ENCODE results near the gene RTN1. TPM values are rescaled to one million over a fixed set of nuclear protein-coding genes. Genes with fewer than 3 reads are reported as not detected.

RTN1 gene, protein sequence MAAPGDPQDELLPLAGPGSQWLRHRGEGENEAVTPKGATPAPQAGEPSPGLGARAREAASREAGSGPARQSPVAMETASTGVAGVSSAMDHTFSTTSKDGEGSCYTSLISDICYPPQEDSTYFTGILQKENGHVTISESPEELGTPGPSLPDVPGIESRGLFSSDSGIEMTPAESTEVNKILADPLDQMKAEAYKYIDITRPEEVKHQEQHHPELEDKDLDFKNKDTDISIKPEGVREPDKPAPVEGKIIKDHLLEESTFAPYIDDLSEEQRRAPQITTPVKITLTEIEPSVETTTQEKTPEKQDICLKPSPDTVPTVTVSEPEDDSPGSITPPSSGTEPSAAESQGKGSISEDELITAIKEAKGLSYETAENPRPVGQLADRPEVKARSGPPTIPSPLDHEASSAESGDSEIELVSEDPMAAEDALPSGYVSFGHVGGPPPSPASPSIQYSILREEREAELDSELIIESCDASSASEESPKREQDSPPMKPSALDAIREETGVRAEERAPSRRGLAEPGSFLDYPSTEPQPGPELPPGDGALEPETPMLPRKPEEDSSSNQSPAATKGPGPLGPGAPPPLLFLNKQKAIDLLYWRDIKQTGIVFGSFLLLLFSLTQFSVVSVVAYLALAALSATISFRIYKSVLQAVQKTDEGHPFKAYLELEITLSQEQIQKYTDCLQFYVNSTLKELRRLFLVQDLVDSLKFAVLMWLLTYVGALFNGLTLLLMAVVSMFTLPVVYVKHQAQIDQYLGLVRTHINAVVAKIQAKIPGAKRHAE
- 0.06 and 0.16 TPM in 2 replicates for total RNA-seq

DNA sequence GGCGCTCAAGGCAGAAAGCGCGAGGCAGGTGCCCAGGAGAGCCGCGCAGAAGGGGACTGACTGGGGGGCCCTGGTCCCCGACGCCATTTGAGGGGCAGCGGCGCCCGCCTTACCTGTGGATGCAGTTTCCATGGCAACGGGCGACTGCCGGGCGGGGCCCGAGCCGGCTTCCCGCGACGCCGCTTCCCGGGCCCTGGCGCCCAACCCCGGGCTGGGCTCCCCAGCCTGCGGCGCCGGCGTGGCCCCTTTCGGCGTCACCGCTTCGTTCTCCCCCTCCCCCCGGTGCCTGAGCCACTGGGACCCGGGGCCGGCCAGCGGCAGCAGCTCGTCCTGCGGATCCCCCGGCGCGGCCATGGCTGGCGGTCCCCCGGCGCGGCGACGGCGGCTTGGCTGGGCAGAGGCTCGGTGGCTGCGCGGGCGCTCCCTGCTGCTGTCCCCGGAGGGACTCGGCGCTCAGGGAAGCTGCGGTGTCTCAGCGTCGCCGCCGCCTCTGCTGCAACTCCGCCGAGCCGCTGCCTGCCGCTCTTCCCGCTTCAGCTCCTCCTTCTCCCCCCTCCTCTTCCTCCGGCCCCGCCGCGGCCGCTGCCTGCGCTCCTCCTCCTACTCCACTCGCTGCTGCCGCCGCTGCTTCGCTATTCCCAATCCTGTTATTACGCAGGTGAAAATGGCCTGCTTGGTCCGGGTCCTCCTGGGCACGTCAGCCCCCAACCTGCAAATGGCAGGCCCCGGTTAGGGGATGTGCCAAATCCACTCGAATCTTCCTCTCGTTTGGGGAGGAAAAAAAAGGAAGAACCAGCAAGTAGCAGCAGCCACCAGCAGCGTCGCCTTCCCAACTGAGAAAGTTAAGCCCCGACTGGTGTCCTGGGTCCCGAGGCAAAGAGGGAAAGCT, at the start of gene RTN1:
TSS of gene RTN1 (minus strand) at position 500 of the 889 bp plus-strand sequence. CDS start at position 354, 146 bp downstream.

GRCh38 chr14:59919570-59920377, 49.2 kb upstream of the RTN1 start, which contains the start of gene LRRC9:
Gene LRRC9, plus strand, starts transcription at chr14:59920144.

GRCh38 chr14:59576332-59577294, 294.0 kb downstream of the RTN1 start, which contains the start of gene CCDC175:
Gene CCDC175, minus strand, starts transcription at chr14:59576812. Its CDS starts 37 bp downstream, at chr14:59576775.

Other genes starting within 250 kb of the RTN1 start
- gene LRRC9, start 49.4 kb upstream of the RTN1 start, total RNA-seq: not detected in 2 replicates
- gene PCNX4, start 221.1 kb upstream of the RTN1 start, total RNA-seq: 30.0 and 140 TPM in 2 replicates